Fibroblast of skin of scalp (primary cell): ENCODE measurements around the gene CDC45.

ENCODE experiments used
- DNase-seq: peaks from one replicate; pipeline ENCODE4 v3.0.0-alpha.2; 2013

CDC45 gene

DNA sequence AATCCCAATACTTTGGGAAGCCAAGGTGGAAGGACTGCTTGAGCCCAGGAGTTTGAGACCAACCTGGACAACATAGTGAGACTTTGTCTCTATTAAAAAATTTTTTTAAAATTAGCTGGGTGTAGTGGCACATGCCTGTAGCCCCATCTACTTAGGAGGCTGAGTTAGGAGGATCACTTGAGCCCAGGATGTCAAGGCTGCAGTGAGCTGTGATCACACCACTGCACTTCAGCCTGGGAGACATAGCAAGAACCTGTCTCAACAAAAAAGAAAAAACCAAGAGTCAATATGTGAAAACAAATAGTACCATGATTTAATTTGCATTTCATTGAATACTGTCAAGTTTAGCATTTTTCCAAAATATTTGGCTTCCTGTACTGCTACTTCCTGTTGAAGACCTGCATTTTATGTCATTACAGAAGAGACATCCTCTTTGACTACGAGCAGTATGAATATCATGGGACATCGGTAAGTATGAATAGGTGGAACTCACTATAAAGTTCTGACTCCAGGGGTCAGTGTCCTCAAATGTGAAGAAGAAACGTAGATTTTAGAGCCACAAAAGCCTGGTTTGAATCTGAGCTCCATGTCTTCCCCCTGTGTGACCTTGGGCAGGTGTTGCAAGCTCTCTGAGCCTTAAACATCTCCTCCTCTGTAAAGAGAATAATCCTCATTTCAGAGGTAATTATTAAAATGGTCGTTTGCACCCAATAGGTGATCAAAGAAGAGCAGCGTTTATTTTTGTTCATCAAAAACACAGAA lies 16.0 kb downstream of the CDC45 start:
- peak; percentile 17 for DNase-seq

DNA sequence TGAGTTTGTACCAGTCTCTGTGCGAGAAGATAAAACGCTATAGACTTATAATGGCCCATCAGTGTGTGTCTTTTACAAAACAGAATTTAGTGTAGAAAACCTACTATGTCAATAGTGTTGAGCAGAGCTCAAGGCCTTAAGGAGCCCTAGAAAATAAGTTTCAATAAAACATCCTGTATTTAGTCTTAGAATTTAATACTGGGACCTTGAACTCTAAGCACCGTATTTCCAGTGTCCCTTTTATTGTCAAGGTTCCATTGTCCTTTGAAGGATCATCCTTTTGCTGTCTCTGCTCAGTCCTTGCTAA lies 16.6 kb downstream of the CDC45 start:
- no peak for DNase-seq

DNA sequence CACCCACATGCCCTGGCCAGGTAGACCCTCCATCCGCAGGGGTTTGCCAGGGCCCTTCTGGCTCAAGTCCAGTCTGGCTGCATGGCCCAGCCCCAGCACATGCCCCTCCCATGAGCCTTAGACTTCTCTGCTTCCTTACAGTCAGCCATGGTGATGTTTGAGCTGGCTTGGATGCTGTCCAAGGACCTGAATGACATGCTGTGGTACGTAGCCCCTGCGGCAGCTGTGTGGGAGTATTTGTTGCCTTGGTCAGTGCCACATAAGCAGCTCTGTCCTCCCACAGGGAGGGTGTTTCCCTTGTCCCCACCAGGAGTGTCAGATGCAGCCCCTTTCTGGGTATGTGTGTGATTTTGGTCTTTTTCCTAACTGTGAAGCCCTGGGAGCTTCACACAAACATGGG lies 17.5 kb downstream of the CDC45 start:
- peak; percentile 39 for DNase-seq

DNA sequence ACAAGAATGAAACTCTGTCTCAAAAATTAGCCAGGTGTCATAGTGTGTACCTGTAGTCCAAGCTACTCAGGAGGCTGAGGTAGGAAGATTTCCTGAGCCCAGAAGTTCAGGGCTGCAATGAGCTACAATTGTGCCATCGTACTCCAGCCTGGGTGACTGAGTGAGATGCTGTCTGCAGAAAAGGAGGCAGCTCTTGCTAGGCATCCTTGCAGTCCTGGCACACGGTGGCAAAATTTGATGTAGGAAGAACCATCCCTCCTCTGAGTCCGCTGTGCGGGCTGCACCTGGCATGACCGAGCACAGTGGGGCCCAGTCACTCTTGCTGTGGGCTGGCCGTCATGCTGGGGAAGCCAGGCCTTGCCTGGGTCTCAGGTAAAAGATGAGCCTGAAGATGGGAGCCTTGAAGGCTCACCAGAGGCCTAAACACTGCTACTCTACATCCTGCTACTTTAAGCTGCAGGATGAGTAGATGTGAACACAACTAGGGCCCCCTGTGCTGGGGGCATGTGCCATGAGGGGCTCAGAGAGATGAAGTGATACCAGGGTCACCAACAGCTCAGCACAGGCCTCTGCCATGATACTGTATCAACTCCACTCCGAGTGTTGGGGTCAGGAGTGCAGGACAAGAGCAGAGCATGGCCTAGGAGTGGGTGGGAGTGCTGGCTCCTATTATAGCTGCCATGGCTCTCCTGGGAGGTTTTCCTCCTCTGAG lies 18.6 kb downstream of the CDC45 start:
- no peak for DNase-seq

DNA sequence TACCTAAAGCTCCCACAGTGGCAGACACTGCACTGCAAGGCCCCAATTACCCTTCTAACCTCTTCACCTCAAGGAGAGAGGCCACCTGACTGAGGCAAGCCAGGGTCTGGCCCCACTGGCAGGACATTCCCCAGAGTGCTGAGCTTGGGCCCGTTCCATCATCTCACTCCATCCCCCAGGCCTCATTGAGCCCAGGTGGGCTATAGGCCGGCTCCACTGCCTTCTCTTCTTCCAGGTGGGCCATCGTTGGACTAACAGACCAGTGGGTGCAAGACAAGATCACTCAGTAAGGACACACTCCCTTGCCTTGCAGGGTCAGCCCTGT lies 19.1 kb downstream of the CDC45 start:
- DNase-seq, result no peak

DNA sequence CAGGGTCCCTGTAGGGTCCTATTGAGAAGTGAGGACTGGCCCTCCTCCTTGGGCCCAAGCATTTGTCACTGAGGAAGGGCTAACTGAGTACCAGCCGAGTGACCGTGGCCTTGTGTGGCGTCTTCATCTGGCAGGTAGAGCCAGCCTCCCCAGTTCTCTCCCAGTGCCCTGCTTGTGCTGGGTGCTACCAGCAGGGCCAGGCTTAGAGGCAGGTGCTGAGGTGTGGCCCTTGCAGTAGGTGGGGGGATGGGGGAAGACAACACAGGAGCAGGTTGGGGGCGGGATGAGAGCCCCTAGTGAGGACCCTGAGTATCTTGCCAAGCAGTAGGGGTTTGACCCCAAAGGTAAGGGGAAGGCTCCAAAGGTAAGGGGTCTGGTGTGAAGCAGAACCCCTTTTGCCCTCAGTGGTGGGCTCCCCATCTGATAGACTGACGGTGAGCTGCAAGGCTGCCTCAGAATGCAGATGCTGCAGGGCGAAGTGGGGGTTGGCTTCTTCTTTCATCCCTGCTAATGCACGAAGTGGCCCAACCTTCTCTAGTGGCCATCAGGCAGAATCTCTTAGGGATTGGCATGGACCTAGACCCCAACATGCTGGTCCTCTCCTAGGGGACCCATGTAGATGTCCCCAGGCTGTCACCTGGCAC lies 19.6 kb downstream of the CDC45 start:
- no peak for DNase-seq

DNA sequence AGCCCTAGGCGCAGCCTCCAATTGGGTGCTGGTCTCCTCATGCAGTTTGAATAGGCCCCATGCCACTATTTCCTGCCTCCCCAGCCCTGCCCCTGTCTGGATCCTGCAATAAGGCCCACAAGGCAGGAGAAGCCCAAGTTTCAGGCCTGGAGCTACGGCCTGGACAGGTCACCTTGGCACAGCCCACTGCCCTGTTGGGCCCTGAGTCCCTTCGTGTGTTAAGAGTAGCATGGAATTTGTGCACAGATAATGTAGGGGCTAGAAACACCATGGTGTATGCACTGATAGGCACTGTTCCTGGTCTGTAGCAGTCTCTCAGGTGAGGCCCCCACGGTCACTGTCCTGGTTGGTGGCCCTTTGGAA lies 20.1 kb downstream of the CDC45 start:
- no peak for DNase-seq

DNA sequence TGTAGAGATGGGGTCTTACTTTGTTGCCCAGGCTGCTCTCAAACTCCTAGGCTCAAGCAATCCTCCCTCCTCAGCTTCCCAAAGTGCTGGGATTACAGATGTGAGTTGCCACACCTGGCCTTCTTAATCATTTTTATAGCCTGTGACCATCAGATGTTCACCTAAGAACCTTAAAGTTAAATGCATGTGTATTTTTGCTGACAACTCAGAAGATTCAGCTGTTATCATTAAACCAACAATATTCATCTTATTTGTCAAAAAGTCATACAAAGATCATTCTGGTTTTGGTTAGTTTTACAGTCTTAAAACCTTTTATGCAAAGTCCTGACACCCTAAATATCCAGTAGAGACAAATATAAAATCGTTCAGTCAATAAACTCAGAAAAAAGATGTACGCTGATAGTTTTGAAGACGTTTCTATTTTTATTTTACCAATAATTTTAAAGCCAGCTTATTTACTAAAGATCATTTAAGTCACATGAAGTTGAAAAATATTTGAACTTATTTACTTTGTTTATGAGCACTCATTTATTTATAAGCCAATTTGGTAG lies 22.3 kb downstream of the CDC45 start:
- no peak for DNase-seq

DNA sequence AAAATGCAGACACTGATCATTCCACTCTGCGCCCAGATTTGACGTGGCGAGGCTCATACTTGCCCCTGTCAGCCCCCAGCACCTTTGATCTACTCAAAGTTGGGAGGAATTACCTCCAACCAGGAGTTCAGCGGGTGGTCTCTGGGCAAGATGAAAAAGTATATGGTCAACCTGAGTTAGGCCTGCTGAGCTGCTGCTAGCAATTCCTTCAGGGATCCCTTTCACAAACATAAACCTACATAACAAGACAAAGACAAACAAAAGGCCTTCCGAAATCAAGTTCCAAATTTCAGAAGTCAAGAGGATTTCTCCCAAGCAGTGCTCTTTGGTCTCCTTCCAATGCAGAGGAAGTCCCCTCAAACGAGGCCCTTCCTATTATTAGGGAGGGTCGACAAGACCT lies 23.6 kb downstream of the CDC45 start:
- DNase-seq, result no peak

DNA sequence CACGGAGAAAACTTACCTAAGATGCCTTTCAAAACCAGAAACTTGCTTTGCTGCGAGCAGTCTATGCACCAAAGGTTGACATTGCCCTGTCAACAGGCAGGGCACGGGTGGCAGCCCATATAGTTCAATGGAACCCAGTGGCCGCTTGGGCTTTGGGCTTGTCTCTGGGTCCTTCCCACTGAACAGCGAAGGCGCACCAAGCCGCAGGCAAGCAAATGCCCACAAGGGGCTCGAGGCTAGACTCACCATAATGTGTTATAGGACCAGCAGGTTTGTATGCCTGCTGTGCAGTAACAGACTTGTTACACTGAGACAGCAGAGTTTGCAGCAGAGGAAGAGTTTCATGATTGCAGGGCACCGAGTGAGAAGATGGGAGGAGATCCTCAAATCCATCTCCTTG lies 24.1 kb downstream of the CDC45 start:
- DNase-seq, result no peak

DNA sequence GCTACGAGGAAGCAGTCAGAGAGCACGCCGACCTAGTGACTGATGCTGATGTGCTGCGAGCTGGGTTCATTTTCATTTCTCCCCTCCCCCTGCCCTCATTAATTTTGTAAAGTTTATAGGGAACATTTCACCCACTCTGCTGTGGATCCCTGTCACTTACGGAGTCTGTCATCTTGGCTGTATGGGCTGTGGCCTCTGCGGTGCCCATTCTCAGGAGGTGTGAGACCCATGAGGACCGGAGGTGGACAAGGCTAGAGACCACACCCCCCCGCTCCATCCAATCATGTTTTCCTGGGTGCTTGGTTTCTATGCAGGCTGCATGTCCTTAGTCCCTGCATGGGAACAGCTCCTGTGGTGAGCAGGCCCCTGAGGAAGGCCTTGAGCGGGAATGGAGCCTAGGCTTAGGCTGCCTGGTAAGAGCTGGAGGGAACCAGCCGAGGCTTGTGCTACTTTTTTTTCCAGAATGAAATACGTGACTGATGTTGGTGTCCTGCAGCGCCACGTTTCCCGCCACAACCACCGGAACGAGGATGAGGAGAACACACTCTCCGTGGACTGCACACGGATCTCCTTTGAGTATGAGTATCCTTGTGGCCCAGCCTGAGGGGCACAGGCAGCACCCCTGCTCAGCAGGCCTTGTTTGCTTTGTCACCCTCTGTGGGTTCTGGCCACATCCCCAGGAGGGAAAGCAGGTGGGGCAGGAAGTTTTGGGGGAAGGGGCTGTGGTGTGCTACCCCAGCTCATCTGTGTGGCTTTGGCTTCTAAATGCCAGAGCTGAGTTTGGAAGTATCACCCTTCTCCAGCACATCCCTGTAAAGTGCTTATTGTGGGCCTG lies 25.4 kb downstream of the CDC45 start:
- DNase-seq, result no peak

DNA sequence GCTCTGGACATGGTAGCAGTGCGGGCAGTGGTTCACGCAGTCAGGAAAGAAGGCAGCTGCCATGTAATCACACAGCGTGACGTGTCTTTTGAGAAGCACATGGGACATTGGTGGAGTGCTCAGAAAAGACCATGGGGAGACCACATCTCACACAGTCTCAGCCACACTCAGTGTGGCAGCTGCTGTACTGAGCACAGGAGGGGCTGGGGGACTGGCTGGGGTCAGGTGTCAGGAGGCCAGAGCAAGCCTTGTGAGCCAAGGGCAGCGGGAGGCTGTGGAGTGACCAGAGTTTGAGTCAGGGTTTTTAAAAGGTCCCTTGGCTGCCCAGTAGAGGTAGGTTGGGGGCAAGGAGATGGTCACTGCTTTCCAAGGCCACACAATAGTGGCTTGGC lies 26.0 kb downstream of the CDC45 start:
- no peak for DNase-seq

DNA sequence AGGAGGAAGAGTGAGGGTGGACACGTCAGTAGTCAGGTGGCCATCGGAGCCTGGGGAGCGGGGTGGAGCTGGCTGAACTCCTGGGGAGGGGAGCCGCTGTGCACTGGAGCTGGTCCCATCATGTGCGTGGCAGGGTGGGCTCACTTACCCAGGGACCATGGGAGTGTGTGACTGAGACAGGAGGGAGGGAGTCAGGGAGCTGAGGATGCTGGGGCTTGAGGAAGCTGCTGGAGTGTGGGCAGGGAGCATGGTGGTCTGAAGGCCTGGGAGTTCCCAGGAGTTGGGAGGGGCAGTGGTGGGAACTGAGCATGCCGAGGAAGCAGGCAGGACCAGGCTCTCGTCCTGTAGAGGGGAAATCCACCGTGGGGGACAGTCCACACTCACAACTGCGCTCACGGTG lies 26.5 kb downstream of the CDC45 start:
- DNase-seq, result no peak

DNA sequence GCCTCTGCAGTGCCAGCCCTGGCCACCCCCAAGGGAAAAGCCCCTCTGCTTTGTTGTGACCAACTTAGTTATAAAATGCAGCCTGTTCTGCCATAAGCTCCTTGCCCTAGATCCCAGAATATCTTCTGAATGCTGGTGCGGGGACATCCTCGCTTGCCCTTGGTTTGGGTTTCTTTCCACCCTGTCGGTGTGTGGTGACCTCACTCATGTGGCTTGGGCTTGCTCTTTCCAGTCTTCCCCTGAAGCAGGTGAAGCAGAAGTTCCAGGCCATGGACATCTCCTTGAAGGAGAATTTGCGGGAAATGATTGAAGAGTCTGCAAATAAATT lies 27.8 kb downstream of the CDC45 start:
- DNase-seq, result no peak

DNA sequence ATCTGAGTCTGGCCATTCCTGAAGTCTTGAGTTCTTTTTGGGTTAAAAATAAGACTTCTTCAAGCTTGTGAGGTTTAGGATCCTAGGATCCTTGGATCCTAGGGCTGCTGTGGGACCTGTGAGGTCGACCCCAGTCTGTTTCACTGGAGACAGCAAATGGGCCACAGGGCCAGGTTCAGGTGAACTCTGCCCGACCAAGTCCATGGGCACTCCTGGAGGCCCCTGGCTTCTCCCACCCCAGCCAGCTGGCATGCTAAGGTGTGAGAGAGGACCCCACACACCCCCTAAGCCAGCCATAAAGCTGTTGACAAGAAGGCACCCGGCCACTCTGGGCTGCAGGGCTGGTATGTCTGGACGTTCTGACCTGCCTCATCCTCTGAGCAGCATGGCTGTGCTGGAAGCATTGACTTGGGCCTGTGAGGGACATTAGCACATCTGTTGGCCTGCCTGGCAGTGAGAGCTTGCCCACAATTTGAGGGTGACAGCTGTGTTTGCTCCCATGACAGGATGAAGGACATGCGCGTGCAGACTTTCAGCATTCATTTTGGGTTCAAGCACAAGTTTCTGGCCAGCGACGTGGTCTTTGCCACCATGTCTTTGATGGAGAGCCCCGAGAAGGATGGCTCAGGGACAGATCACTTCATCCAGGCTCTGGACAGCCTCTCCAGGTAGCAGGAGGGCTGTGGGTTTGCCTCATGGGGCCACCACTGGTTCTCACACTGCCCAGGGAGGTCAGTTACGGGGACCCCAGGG lies 28.5 kb downstream of the CDC45 start:
- DNase-seq, result no peak

DNA sequence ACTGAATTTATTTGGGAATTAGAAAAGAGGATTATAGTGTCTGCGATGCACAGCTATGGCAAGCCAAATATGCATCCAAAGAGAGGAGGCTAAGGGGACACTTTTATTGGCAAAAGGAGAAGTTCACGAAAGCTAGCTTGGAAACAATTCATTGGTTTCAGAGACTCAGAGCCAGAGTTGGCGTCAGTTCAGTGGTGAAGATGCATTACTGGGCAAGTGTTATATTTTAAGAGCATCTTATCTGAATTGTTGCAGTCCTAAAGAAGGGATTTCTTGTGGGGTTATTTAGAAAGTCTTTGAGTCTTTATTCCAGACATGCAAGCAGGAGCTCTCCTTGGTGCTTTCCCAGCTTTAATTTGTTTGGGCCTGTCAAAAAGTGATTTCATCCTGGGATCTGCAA lies 29.5 kb downstream of the CDC45 start:
- no peak for DNase-seq

DNA sequence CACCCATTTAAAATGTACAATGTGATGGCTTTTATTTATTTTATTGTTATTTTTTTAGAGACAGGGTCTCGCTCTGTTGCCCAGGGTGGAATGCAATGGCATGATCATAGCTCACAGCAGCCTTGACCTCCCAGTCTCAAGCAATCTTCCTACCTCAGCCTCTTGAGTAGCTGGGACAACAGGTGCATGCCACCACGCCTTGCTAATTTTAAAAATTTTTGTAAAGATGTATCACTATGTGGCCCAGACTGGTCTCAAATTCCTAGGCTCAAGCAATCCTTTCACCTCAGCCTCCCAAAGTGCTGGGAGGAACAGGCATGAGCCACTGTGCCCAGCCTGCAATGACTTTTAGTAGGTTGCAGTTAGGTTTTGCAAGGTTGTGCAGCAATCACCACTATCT lies 30.2 kb downstream of the CDC45 start:
- DNase-seq, result no peak

DNA sequence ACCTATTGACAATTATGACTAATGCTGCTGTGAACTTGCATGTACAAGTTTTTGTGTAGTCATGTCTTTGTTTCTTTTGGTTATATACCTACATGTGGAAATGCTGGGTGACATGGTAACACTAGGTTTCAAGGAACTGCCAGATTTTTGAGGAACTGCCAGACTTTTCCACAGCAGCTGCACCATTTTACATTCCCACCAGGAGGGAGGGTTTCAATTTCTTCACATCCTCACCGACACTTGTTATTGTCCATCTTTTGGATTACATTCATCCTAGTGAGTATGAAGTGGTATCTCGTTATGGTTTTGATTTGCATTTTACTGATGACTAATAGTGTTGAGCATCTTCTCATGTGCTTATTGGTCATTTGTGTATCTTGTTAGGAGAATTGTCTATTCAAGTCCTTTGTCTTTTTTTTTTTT lies 31.2 kb downstream of the CDC45 start:
- no peak for DNase-seq

DNA sequence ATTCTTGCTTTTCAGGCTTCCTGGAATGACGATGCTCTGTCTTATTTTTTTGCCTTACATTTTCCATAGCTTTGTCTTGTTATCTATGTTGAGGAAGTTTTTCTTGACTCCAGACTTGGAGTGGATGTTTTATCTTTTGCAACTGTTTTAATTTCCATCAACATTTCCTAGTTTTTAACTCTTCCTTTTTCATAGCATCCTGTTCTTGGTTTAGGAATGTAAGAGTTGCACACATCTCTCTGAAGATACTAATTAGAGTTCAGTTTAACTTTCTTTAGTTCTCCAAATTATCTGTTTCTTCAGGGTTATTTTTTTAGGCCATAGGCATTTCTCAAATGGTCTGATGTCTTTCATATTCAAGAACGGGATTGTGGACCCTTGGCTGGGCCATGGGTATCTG lies 34.1 kb downstream of the CDC45 start:
- DNase-seq, result no peak

DNA sequence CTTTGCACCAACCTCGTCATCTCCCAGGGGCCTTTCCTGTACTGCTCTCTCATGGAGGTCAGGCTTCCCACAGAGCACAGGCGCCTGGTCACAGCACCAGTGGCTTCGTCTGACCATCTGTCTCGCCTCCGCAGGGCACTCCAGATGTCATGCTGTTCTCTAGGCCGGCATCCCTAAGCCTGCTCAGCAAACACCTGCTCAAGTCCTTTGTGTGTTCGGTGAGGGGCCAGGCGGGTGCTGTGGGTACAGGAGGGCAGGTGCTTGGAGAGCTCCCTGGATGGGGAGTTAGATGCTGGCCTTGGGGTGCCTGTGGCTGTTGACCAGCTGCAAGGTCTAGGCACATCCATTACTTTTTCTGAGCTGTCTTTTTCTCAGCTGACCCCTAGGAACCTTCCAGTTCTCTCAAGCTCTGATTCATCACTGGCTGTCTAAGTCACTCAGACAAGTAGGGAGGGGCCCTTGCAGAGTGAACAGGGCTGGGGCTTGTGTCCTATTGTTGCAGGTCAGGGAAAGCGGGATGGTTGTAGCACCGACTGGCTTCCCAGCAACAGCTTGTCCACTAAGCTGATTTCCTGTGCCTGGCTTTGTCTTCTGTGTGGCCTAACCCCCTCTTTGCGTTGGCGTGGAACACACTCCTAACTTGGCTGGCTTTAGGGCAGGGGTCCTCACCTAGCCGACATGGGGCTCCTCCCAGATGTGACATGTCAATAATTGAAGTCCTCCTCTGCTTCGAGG lies 35.3 kb downstream of the CDC45 start:
- no peak for DNase-seq

DNA sequence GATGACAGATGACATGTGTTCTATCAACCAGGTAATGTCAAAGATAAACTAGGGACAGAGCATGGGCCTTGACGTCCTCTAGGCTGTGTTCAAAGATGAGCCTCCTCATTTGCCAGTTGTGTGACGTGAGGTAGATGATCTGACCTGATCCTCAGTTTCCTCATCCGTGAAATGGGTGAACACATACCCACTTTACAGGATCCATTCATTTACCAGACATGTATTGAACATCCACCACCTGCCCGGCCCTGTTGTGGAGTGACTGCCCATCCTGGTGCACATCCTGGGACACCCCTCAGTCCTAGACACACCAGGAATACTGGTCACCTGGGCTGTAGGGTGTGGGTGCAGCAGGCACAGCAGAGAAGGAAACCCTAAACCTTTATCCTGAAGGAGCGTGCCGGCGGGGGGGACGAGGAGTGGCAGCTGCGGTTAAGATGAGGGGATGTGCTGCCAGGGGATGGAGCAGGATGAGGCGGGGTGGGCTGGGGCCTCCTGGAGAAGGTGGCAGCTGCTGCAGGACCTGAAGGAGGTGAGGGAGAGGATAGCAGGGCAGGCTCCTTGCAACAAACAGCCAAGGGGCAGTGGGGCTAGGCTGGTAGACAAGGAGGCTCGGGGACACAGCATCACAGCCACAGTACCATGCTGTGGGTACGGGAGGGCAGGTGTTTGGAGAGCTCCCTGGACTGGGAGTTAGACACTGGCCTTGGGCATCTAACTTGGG lies 36.1 kb downstream of the CDC45 start:
- DNase-seq, result no peak
